Sciatic nerve (tissue), 2 donors: Measurements from ENCODE around the gene PARD3B. TPM values are rescaled to one million over a fixed set of nuclear protein-coding genes. Genes with fewer than 3 reads are reported as not detected.
A peak's percentile ranks its signal among the peaks of the same experiment; 100 is the strongest.

ENCODE experiments used
- ATAC-seq: fragments of 200-7000 bp; cut with Tn5 transposase; one replicate; pipeline ENCODE4 v1.9.1; 2020; ENCODE audit warnings: mild to moderate bottlenecking, moderate library complexity
- DNase-seq: peaks from one replicate; pipeline ENCODE4 v3.0.0-alpha.2; 2020; ENCODE audit warnings: low spot score
- intact Hi-C: fragments of 100-400 bp; cut with DNase I; formaldehyde crosslinking; loops from one replicate; pipeline ENCODE4 v1.14.2; 2022
- total RNA-seq: library from RNA; stranded (reverse); fragmentation: NEBNext Ultra II Directional; extraction: Animal tissue kit (Norgen Biotek cat#: 25700); gene quantifications from one replicate; pipeline ENCODE4 v1.2.1, GENCODE V29; 2021
- donor health status: DM: no; HTN: no; CAD: no.
- donor health status: DM: no; HTN: no; CAD: no.

Gene PARD3B
- total RNA-seq, 1 donor from 2014 or later = 100 TPM

DNA sequence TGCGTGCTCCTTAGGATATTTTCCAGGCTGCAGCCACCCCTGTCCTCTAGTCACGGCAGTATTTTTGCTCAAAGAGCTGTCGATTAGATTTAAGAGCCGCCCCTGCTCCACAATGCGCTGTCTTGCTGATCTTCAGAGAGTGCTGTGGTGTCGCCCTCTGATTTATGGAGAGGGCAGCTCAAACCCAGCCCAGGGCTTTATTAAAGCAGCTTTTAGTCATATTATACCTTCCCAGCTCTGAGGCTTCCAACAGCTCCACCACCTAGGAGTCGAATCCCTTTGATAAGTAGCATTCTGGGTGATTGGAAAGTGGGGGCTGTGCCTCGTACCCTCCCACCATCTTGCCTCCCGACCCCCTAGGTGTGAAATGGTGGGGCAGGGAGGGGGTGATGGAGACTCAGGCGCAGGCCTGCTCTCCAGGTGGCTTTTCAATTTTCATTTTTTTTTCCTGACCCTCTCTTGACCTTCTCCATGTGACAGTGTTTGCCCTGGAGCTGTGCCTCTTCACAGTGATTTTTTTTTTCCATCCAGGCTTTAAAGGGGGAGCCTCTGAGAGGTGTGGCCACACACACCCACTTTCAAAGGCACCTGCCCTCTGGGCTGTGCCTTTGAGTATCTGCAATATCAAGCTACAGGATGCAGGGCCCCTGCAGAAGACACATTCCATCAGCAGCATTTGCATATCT is 1084.0 kb downstream of the PARD3B start:
- DNase-seq (no peak), ATAC-seq (no peak)
- intact Hi-C loops = no loop called here

DNA sequence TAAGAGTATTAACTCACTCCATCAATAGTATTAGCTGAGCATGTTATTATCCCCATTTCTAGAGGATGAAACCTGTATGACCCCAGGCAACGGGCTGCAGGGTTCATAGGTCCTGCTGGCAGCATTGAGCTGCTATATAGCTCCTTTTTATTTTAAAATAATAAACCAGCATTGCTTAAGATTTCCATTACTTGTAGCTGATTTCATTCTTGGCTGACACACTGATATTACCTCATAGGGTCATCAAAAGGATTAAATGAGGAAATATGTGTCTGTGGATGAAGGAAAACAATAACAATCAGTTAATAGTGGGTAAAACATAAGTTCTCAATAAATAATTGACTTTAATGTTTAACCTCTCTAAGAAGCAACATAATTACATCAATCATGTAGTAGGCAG is 1088.7 kb downstream of the PARD3B start:
- DNase-seq (no peak), ATAC-seq (peak; percentile 83)
- intact Hi-C loops = no loop called here

DNA sequence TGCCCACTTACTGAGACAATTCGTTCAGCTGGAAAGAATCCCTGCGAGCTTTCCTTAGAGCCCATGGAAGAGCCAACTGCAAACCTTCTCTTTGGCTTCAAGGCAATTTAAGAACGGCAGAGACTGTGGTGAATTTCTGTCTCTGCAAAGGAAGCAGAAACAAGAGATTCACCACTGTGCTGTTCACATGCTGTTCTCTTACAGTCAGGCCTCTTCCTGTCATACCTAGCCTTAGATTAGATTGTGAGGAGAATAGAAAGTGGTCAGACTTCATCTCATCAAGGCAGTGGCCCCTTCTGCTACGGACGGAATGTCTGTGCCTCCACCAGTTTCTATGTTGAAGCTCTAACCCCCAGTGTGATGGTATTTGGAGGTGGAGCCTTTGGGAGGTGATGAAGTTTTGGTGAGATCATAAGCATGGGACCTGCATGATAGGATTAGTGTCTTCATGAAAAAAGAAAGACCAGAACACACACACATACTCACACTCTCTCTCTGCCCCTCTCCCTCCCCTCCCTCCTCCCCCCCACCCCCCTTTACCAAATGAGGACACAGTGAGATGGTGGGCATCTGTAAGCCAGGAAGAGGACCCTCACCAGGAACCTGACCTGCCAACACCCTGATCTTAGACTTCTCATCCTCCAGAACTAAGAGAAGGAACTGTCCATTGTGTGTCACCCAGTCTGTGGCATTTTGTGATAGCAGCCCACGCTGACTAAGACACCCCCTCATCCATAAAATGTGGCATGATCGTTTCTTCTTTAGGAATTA is 1091.5 kb downstream of the PARD3B start:
- DNase-seq = no peak
- no peak for ATAC-seq
- intact Hi-C loops = no loop called here

DNA sequence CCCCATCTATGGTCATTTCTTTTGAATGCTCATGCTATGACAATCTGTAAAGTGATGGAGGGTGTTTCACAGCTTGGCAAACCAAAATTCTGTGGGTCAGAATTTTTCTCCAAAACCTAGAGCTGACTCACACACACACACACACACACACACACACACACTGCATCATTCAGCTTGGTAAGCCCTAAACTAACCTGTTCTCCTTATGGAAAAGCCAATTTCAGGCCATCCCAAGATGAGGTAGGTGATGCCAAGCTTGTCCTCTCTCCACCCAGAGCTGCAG is 1092.0 kb downstream of the PARD3B start:
- intact Hi-C loops = no loop called here
- ATAC-seq = no peak
- no peak for DNase-seq

DNA sequence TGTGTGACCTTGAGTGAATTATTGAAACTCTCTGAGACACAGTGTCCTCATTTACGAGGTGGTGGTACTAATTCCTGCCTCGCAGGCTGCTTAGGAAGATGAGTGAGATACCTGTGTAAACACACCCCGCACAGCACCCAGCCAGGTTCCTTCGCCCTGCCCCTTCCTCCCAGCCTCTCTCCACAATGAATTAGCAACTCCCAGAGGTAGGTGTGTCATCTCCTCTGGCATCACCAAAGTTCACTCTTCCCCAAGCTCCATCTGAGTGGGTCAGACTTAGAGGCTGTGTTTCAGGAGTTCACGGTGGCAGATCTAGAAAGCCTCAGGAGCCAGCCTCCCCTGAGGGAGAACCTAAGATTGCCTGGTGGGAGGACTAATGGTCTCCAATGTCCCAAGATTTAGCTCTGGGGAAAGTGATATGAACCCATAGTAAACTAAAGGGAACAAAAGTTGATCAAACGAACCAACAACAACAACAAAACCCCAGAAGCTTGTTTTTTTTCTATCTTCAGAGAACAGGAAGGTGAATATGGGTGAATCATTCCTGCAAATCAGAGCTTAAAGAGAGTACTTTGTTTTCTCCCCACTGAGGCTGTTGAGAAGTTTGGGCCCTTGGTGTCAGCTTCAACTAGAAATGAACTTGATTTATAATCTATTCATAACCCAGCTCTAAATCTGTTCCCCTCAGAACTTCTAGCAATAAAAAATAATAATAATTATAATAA is 1092.7 kb downstream of the PARD3B start:
- ATAC-seq (no peak), DNase-seq (no peak)
- intact Hi-C loops = no loop called here

DNA sequence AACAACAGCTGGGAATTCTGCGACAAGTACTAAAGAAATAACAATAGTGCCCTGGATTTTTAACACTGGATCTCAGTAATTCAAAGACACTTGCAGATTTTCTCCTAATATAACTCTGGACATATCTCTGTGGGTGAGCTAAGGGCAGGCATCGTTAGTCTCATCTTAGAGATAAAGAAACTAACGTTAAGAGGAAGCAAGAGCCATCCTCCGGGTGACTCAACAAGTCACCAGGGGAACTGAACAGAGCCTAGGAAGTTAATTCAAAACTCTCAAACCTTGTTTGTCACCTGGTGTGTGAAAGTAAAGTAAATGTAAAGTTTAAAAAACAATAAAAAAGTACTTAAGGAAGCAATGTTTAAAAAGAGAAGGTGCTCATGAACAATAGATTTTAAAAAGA is 1095.4 kb downstream of the PARD3B start:
- ATAC-seq = no peak
- intact Hi-C loops = no loop called here
- no peak for DNase-seq

DNA sequence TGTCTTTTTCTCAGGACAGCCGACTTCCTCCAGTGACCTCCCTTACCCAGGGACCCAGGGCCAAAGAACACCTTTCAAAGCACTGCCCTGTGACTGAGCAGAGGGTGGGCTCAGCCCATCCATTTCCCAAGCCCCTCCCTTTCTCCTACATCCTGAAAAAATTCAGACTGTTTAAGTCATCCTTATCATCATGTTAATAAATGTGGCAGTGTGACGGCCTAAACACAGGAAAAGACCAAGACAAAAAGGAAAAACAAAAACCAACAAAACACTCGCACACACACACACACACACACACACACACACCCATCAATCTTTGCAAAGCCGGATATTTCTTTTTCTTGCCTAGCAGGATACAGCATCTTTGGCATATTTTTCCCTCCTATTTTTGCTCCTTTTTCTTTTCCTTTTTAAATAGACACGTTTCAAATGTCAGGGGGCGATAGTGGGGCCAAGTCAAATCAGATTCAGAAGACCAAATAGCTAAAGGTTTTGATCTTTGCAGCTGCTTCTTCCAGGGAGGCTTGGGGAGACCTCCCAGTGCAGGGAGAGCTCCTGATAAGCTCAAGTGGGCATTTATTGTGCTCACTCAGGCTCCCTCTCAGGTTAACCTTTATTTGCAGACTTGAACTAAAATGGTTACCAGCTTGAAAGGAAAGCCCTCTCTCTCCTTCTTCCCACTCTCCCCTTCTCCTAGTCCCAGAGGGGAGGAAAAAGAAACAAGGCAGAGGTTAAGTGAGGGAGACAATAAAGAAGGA is 1097.5 kb downstream of the PARD3B start:
- ATAC-seq (peak; percentile 38), DNase-seq (no peak)
- intact Hi-C loops = no loop called here

DNA sequence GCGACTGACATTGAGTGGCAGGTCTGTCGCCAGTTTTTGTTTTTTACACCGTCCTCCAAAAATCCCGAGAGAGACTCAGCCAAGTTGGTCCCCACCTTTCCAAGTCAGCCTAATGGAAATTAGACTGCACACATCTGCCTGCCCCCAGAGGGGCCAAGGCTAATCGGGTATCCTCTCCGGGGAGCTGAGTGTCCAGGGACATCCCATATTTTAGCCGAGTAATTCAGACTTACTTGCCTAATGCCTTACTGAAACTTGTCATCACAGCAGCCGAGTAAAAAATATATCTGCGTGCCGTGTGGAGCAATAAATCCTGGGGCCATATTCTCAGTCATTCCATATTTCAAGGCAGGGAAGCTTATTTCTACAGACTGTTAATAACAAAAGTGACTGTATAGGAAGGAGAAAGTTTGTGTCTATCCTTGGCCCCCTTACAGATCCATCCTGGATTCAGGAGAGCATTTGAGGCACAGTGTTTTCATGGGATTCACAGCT is 1098.2 kb downstream of the PARD3B start:
- DNase-seq (no peak), ATAC-seq (no peak)
- intact Hi-C loops = no loop called here

DNA sequence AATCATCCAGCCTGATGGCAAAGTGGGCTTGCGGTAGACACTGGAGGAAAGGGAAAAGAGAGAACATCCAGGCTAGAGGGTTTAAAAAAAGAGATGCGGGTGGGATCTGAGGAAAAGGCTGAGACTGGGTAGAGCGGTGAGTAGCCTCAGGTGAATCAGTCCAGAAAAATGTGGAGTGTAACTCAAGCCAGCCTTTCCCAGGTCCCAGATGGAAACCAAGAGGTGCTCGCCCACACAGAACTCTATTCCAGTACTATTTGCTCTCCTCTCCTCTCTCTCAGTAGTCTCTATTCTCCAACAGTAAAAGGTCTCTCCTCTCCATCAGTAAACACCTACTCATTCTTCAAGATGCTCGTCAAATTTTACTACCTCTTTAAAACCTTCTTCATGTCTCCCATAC is 1098.7 kb downstream of the PARD3B start:
- ATAC-seq (no peak), DNase-seq (no peak)
- intact Hi-C loops = no loop called here

DNA sequence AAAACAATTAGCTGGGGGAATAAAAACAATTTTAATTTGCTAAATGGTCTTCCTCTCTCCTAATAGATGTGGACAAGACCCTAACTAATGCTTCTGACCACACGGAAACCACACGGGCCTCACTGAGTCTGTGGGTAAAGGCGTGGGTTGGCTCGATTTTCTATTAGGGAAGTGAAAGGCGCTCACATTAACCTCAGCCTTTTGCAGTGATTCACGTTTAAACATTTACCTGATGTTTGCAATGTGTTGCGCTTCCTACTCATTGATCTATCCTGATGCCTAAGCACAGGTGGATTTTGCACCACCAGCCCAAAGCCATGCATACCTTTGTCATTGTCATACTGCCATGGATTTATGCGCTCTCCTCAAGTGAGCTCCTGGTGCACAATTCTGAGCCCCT is 1101.4 kb downstream of the PARD3B start:
- ATAC-seq = no peak
- intact Hi-C loops = no loop called here

DNA sequence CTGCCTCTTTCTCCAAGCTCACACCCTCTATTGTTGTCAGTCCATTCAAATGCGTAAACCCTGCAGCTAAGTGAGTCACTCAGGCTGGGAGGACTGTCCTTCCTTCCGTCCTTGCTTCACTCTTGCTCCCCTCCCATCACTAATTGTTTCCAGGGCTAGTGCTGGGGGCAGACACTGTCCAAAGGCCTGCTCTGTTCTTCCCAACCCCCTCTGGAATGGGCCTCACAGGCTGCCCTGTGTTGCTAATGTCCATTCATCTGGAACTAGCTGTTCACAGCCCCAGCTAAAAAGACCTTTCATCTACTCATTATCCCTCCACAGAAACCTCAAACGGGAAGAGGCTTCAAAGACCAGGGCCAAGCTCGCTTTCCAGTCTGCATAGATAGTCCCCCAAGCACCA is 1105.2 kb downstream of the PARD3B start:
- ATAC-seq = no peak
- intact Hi-C loops = no loop called here

More for the DNA sequence above, 1101.4 kb downstream of the PARD3B start:
- DNase-seq = no peak

DNA sequence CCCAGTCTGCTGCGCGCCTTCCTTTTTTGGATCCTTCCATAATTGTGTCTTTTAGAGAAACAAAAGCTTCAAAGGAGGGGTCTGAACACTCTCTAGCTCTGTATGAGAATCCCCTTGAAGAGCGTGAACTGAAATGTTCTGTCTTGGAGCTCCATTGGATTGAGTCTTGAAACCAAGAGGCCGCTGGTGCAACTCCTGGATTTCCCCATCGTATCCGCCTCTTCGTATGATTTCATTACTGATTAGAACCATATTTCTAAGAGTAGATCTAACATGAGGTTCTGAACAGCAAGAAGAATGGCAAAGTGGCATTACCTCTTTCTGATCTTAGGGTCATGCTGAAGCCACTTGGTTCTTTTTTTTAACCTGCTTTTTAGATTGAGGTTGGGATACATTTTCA is 1105.7 kb downstream of the PARD3B start:
- ATAC-seq (no peak), DNase-seq (no peak)
- intact Hi-C loops = no loop called here

More for the DNA sequence above, 1105.2 kb downstream of the PARD3B start:
- no peak for DNase-seq

DNA sequence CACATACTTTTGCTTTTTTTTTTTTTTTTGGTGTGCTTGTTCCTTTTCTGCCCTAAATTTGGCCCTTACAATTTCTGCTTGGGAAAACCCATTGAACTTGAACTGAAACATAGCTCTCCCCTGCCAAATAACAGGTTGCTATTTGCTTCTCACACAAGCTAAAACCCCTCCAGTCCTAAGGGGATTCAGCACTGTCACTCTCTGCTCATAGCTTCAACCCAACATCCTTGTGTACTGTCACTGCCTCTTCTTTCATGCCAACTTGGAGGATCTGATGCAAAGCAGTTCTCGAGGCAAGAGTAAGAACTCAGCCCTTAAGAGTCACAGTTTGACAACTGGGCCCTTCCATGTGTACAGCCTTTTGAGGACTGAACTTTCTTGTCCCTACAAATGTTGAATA is 1106.4 kb downstream of the PARD3B start:
- ATAC-seq (no peak), DNase-seq (no peak)
- intact Hi-C loops = no loop called here

DNA sequence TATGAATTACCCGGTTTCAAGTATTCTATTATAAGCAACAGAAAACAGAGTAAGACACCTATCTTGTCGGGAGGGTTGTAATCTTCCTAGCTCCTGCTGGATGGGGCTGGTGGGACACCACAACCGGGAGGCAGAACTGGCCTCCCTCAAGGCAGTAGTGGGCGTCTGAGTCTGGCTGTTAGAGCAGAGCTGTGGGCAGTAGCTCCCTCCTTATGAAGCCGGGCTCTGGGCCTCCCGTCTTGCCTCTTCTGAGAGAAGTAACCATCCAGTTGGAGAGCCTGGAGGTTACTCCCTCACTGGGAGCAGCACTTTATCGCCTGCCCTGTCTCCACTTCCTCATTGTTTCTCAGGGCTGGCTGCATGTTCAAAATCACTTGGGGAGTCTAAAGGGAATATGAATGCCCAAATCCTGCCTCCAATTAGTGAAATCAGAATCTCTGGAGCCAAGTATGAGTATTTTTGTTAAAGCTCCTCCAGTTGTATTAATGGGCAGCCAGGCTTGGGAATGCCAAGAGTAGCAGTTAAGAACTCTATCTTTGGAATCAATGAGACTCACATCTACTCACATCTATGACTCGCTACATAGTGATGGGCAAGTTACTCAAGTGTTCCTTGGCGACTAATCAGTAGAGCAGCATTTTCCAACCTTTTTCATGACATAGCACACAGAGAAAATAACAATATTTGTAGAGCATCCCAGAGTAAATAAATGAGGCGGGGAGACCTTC is 1109.8 kb downstream of the PARD3B start:
- intact Hi-C loops = no loop called here
- DNase-seq (no peak), ATAC-seq (no peak)

DNA sequence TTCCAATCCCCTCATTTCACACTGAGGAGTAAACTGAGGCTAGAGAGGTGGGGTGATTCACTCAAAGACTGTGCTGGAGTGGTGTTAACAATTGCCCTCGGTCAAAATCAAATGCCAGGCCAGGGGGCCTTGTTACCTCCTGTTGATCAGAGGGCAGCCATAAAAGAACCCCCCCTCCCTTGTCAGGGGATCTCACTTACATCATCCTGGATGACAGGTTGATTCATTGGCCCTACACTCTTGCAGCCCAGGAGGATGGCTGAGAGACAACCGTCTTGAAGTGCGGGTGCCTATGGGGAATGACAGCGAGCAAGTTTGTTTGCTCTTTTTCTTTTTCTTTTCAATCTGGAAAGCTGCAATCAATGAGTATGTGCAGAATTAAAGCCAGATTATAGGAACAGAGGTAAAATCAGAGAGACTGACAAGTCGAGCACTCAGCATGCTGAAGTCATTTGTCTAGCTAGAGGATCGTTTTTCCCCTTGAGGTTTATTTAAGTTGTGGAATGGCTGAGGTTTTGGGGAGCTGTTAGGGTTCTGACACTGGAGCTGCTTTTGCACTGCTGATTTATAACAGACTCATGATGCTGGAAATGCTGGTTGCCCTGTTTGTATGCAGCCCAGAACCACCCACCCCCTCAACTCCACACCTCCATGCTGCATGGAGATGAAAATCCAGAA is 1110.6 kb downstream of the PARD3B start:
- ATAC-seq = no peak
- intact Hi-C loops = no loop called here
- no peak for DNase-seq

DNA sequence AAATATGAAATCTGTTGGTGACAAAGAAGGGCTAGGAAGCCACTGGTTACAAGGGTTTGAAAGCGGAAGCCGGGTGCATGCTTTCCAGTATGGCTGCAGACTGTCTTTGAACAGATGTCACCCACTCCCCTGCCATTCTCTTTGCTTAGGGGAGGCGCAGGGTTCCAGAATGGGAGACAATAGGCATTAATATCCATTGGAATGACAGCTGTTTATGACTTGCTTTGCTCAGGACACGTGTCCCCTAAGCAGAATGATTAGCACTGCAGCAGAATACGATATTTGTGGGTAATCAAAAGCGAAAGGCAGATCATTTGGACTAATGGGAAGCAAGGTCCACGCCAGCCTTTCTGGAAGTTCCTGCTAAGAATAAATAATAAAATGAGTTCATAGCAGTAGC is 1111.2 kb downstream of the PARD3B start:
- intact Hi-C loops = no loop called here
- no peak for DNase-seq
- no peak for ATAC-seq

DNA sequence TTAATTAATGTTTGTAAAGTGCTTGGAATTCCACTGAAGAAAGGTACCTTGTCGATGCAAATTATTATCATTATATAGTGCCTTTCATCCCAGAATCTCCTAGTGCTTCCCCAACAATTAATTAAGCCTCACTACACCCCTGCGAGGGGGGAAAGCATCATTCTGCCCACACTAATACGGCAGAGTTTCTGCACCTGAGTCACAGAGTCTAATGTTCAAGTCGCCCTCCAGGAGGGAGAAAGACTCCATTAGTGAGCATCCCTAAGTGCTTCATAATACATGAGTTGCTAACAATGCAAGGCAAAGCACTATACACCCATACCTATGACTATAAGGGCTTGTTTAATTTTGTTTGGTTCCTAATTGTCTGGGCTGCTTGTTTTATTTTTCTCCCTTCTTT is 1111.7 kb downstream of the PARD3B start:
- no peak for ATAC-seq
- intact Hi-C loops = no loop called here
- DNase-seq = no peak

DNA sequence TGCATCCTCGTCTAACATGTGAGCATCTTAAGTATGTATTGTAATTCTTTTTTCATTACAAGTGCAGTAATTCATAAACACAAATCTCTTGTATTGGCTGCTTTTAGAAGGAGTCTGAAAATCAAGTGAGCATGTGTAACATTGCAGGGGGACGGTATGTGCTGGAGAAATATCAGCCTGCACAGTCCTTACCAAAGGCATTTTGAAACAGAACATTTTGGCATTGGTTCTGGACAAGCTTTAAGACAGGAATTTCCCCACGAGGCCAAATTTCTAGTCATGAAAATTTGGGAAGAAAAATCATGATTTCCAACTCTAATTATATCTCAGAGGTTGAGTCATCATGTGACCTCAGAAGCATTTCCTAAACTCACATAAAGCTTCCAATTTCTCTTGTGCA is 1112.3 kb downstream of the PARD3B start:
- DNase-seq (no peak), ATAC-seq (no peak)
- intact Hi-C loops = no loop called here
